Stomach (tissue), 4 donors: ENCODE measurements around the gene ASB8.

Source experiments
- EP300 ChIP-seq: sonication (generic); formaldehyde crosslinking; IDR thresholded peaks from one replicate; pipeline ENCODE4 v1.6.1; 2017; ENCODE audit warnings: antibody characterized with exemption
- POLR2A ChIP-seq, 4 donors: fragments of 450-650 bp; IDR thresholded peaks; one replicate each; pipeline ENCODE4 v1.6.1; 2016; ENCODE audit warnings: antibody characterized with exemption in 4 of 4, control low read depth in 2 of 4, mild to moderate bottlenecking in 1 of 4, moderate library complexity in 1 of 4
- POLR2AphosphoS5 ChIP-seq, 3 donors: sonication (generic); formaldehyde crosslinking; IDR thresholded peaks; one replicate each; pipeline ENCODE4 v1.6.1; 2016; ENCODE audit warnings: antibody characterized with exemption in 3 of 3
- TF ChIP-seq, protein P1 (sequence below), 7 experiments: fragments of 450-650 bp in 4 of 7; fragments of 200-600 bp in 3 of 7; sonication (generic) in 3 of 7; IDR thresholded peaks; one replicate each; pipeline ENCODE4 v1.5.1; 2016 to 2019; ENCODE audit warnings: antibody characterized with exemption in 7 of 7, control low read depth in 2 of 7, mild to moderate bottlenecking in 1 of 7

DNA sequence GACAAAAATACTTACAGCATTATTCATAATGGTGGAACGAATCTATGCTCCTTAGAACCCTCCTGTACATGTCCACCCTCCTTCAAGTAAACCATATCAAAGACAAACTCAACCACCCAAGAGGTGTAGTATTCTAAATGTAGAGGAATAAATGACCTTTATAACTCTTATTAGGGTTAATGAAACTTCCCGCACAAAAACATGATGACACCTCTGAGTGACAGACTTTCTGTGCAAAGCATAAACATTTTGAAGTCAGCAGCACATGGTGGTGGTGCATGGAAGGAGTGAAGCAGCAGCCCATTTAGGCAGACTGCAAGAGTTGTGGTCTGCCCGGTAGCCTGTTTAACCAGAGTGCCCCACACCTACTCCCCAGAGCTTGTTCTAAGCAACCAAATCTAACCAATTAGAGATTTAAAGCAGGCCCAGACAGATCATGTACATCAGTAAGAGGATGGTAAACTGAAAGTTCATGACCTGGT lies 615 bp upstream of the ASB8 start:
- TF ChIP-seq, protein P1, sequence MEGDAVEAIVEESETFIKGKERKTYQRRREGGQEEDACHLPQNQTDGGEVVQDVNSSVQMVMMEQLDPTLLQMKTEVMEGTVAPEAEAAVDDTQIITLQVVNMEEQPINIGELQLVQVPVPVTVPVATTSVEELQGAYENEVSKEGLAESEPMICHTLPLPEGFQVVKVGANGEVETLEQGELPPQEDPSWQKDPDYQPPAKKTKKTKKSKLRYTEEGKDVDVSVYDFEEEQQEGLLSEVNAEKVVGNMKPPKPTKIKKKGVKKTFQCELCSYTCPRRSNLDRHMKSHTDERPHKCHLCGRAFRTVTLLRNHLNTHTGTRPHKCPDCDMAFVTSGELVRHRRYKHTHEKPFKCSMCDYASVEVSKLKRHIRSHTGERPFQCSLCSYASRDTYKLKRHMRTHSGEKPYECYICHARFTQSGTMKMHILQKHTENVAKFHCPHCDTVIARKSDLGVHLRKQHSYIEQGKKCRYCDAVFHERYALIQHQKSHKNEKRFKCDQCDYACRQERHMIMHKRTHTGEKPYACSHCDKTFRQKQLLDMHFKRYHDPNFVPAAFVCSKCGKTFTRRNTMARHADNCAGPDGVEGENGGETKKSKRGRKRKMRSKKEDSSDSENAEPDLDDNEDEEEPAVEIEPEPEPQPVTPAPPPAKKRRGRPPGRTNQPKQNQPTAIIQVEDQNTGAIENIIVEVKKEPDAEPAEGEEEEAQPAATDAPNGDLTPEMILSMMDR (IDR thresholded peaks at IDR 0.05), result no peak
- TF ChIP-seq POLR2A (IDR thresholded peaks at IDR 0.05) (no peak), POLR2AphosphoS5 (IDR thresholded peaks at IDR 0.05) (no peak), EP300 (no peak)
